GM15510 (cell line): ENCODE measurements around the gene SENP3.
A peak's percentile ranks its signal among the peaks of the same experiment; 100 is the strongest.

Experiments
- POLR2A ChIP-seq: IDR thresholded peaks from 3 replicates; pipeline ENCODE4 v1.6.1; 2011; ENCODE audit warnings: borderline replicate concordance; ENCODE audit not compliant: insufficient read length; ENCODE audit errors: extremely low read depth

The SENP3 gene

DNA sequence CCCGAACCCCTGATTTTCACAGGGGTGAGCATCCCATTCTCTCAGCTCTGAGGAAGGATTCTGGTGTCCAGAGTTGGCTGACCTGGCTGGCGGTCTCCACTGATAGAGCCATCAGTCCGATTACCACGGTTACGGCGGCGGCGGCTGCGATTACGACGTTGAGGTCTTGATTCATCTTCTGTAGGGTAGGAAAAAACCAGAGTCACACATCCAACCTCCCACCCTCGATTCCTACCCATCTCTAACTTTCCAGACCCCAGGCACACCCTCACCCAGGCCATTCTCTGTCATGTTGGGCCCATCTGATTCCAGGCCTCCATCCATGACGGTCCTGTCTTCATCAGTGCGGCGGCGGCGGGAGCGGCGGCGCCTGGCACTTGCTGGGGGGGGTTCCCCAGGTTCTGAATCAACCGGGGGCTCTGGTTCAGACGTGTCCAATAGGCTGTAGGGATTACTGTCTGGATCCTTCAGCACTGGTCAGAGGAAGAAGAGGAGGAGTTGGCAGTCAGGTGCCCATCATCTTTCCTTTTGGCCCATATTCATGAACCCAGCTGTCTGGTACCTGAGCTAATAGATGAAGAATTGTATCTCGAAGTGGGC lies 30.8 kb downstream of the SENP3 start:
- TF ChIP-seq POLR2A: no peak

DNA sequence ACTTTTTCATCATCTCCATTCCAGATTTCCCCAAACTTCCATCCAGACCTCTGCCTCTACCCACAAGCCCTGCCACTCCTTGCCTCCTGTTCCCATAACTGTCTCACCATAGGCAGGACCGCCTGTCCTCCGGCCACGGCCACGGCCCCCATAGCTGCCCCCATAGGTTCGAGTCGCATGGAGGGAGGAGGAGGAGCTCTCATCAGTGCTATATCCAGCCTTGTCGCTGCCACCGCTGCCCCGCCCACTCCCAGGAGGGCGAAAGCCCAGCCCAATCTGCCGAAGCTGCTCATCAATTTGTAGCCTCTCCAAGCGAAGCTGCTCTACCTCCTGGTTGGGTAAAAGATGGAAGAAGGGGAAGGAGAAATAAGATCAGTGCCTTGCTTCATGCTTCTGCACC lies 31.6 kb downstream of the SENP3 start:
- no peak for TF ChIP-seq POLR2A

DNA sequence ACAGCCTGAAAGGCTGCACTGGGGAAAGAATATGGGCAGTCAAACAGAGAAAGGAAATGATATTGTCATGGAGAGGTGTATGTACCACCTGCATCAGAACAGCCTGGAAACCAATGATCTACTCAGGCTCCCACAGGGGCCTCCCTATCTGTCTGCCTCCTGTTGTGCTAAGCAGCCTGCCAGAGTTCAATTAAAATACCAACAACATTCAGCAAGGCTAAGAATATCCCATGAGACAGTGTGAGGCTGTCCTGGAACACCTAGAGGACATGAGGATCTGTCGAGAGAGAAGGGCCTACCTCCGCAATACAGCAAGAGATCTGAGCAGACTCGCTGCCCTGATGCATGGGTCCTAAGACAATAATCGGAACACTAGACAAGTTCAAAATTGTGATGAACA lies 44.6 kb downstream of the SENP3 start:
- no peak for TF ChIP-seq POLR2A

DNA sequence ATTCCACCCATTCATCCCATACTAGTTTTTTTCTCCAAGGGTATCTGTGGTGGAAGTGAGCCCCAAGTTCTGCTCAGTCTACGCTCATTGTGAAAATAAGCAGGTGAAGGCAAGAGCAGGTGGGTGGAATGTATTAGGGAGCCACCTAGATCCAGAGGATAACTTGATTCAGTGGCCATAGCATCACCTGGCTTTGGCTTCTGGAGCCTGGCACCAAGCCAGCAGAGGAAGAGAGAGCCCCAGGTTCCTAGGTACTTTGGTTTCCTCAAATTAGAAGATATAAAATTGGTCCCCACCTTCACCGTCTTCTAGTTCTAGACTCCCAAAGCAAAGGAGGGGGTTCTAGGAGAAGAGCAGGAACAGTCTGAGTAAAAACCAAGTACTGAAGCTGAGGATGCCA lies 48.9 kb downstream of the SENP3 start:
- TF ChIP-seq POLR2A: no peak

DNA sequence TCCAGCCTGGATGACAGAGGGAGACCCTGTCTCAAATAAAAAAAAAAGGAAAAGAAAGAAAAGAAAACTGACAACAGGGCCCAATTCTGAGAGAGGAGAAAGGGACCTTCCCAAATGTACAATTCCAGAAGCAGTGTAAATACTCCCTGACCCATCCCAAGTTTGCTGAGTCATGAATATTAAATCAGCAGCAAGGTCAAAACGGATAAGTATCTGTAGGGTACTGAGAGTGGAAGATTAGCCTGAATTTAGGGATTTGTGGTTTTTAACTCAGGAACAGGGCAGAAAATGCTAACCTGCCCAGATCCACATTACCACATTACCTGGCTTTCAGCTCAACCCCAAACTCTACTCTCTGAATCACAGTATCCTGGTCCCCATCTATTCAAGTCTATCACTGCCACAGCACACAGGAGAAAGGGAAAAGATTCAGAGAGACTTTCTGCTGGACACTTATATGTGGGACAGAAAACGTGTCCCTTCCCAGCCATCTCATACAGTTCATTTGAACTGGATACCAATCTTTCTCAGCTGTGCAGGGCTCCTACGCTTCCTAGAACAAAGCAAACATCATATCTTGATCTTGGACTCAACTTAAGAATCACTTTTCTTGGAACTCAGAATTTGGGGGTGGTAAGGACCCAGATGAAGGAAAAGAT lies 50.0 kb downstream of the SENP3 start:
- no peak for TF ChIP-seq POLR2A

DNA sequence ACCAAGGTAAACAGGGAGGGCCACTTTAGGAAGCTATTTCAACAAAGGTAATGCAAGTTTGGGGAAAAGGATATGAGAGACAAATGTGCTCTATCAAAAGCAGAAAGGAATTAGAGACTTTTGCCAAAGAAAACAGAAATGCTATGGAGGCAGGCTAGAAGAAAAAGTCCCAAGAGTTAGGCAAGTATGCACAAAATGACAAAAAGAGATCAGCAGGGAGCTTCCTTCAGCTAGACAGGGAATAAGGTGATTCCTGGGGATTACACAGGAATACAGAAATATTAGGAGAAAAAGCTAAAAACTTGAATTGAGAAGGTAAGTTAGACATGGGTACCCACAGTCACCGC lies 50.5 kb downstream of the SENP3 start:
- no peak for TF ChIP-seq POLR2A

DNA sequence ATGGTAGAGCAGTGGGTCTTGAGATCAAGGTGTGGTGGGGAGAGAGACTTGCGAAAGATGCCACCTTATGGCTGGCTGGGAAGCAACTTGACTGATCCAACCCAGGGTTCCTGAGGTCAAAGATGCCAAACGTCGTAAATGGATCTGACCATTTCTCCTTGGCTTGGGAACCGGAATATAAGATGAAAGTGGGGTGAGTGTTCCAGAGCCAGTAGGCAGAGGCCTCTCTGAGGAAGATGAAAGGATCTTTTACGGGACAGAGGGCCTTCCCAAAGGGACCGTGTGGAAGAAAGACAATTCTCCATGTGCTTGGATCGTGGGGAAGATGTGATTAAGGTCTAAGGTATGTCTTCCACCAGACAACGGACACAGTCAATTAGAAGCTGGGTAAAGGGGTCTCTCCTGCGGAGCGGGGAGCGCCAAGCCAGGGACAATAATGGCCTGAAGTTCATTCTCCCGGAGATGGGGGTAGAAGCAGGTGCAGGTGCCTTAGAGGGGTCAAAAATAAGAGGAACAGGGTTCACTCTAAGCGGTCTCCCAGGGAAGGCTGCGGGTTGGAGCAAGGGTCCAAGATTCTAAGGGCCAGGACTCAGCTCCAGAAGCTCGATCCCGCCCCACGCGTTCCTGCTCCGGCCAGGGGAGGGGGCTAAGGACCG lies 52.2 kb downstream of the SENP3 start:
- TF ChIP-seq POLR2A: no peak

DNA sequence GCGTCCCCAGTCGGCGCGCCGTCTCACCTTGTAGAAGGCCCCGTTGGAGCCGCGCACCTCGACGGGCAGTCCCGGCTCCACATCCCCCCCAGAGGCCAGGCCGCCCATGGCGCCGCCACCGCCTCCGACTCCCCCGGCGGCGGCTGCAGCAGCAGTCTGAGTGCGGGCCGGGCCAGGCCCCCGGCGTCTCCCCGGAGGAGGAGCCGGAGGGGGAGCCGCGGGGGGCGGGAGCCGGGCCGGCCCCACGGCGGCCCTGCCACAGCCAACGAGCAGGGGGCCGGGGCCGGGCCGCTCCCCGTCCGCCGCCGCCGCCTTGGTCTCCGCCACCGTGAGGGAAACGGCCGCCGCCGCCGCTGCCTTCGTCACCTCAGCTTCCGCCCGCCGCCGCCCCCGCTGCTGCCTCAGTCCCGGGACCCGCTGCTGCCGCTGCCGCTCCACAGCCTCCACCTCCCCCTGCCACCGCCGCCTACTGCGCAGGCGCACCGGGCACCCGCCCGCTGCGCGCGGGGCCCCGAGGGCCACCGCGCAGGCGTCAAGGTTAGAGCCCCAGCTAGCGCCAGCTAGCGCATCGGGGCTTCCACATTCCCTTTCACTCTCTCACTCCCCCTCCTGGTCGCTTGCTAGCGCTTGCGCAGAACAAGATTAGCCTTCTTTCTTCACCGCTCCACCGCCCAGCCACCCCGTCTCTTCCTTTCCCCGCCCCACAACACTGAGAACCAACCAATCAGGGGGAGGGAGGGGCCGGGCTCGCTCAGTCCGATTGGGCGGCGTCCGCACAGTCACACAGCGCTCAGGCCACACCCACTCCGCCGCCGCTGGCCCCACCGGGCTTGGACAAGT lies 52.9 kb downstream of the SENP3 start, which contains the start of gene FXR2:
Gene FXR2, minus strand, starts transcription at position 473 of the 840 bp plus-strand sequence. Its CDS starts 365 bp downstream, at position 108.
- peak; percentile 73 for TF ChIP-seq POLR2A

DNA sequence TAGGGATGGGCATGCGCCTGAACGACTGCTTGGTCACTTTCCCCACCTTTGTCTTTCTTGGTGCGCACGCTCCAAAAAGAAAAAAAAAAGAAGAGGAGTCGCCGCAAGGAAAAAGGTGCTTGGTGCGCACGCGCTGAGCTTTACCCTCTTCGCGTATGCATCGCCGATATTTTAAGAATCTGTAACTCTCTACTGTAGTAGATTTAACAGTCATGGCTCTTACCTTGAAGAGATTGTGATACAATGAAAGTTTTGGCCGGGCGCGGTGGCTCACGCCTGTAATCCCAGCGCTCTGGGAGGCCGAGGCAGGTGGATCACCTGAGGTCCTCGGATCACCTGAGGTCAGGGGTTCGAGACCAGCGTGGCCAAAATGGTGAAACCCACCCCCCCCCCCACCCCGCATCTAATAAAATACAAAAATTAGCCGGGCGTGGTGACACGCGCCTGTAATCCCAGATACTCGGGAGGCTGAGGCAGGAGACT lies 53.6 kb downstream of the SENP3 start:
- no peak for TF ChIP-seq POLR2A

DNA sequence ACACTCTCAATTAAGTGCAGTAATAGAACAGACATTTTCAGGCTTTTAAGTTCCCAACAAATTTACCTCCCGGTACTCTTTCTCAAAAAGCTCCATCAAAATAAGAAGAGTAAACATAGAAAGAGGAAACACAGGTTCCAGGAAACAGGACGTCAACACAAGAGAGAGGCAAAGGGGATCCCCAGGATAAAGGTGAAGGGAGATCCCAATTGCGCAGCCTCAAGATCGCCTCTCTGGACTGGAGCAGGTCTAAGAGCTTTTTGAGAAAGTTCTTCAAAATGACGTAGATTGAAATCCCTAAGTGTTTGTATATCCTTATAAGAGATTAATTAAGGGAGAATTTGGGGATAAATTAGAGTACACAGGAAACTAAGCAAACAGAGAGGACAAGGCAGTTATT lies 56.9 kb downstream of the SENP3 start:
- no peak for TF ChIP-seq POLR2A

DNA sequence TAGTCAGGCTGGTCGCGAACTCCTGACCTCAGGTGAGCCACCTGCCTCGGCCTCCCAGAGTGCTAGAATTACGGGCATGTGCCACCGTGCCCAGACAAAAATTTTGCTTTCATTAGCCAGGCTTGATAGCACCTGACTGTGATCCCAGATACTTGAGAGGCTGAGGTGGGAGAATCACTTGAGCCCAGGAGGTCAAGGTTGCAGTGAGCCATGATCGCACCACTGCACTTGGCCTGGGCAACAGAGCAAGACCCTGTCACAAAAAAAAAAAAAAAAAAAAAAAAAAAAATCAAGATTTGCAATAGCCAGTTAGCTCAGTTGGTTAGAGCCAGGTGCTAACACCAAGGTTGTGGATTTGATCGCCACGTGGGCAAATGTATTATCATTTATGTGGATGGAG lies 59.1 kb downstream of the SENP3 start:
- no peak for TF ChIP-seq POLR2A
